Cerebellar nuclear complex (tissue), 1 donor: Measurements from ENCODE around the gene HLA-DRB1.
"Not testable (repeated sequence)": the region's sequence is repeated elsewhere in the genome, so short reads cannot be mapped to it uniquely, and the experiment has no call there.

Source experiments
- DNase-seq, 2 experiments: peaks; one replicate each; lab custom pipeline; 2025; lab: John Stamatoyannopoulos, UW

Gene HLA-DRB1

DNA sequence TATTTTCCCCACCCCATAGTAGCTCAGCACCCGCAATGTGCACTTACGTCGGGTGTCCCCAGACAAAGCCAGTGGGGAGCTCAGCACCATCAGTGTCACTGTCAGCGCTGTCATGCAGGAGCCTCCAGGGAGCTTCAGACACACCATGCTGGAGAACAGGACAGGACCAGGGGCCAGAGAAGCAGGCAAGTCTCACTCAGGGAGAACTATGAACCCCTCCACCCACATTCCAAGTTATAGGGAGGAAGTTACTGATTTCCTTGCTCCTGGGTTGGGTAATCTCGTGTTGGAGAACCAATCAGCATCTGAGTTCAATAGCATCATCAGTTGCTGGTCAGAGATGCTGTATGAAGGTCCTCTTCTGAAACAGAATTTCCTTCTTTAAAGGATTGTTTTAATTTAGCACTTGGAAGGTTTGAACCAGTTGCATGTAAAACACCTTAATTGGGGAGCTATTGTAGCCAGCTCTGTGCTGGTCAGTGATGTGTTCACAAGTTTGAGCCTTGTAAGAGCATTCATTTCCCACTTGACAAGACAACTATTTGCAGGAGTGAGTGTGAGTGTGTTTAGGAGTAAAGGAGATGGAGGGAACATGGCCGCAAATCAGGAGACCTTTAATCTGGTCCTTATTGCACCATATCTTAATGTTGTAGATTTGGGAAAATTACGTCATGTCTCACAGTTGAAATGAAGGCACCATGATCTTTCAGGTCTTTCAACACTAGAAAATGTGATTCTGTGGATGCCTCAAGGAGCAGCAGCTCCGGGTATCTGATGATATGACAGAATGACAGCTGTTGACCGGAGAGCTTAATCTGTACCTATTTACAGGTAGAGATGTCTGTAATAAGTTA is at the start of gene HLA-DRB1:
TSS of gene HLA-DRB1 (minus strand) at position 253 of the 854 bp plus-strand sequence. CDS start at position 147, 106 bp downstream.
- DNase-seq = no peak

DNA sequence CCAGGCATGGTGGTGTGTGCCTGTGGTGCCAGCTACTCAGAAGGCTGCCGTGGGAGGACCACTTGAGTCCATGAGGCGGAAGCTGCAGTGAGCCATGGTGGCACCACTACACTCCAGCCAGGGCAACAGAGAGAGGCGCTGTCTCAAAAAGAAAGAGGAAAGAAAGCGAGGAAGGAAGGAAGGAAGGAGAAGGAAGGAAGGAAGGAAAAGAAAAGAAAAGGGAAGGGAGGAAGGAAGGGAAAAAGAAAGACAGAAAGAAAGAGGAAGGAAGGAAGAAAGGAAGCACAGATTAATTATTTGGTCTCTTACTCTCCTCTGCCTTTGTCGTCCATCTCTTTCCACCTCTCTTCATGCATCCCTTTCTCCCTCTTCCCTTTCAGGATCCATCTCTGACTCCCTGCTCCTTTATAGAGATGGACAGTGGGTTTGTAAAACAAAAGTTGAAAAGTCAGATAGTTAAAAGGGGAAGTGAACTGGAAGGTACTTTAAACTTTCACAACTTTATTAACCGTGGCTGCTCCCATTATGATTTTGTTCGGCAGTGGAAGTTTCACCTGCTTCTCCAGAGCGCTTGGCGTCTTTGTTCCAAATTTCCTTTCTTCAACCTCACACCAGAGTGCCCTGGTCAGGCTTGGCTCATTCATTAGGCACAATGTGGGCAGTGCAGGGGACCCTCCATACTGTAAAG is 49.0 kb upstream of the HLA-DRB1 start:
- no peak for DNase-seq

DNA sequence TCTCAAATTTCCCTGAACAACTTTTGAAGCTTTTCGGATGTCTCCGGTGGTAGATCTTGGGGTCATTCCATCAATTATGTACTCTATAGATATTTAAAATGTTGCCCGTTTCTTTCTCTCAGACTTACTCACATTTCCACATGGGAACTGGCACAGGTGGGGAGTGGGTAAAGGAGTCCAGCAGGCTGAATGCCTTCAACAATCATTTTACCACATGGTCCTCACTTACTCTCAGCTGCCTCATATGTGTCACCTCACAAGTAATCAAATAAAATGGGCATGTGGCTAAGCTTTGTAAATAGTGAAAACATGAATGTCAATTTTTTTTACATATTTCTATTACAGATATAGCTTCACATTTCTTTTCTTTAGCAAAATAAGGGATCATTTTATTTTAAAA is 48.2 kb upstream of the HLA-DRB1 start:
- DNase-seq = no peak

DNA sequence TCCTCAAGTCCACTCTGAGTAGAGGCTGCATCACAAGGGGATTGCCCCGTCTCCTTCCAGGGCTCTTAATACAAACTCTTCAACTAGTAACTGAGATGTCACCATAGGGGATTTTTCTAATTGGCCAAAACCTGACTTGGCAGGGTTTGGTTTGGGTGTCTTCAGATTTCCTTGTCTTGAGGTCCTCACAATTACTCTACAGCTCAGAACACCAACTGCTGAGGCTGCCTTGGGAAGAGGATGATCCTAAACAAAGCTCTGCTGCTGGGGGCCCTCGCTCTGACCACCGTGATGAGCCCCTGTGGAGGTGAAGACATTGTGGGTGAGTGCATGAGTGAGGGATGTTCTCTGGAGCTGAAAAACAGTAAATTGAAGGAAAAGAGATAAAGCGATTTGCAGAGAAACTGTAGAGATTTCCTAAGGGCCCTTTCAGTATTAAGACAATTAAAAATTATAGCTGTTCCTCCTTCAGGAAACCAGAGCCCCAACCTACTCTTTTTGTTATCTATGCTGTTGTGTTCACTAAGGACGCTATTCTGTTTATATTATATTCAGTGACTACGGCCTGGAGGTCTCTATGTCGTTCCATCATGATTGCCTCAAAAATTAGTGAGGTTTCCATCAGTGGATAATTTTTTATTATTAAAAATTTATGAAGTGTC is 47.7 kb upstream of the HLA-DRB1 start, which contains the start of gene HLA-DQA1:
TSS of gene HLA-DQA1 (plus strand) at position 188 of the 662 bp plus-strand sequence. CDS start at position 241, 53 bp downstream.
- no peak for DNase-seq

DNA sequence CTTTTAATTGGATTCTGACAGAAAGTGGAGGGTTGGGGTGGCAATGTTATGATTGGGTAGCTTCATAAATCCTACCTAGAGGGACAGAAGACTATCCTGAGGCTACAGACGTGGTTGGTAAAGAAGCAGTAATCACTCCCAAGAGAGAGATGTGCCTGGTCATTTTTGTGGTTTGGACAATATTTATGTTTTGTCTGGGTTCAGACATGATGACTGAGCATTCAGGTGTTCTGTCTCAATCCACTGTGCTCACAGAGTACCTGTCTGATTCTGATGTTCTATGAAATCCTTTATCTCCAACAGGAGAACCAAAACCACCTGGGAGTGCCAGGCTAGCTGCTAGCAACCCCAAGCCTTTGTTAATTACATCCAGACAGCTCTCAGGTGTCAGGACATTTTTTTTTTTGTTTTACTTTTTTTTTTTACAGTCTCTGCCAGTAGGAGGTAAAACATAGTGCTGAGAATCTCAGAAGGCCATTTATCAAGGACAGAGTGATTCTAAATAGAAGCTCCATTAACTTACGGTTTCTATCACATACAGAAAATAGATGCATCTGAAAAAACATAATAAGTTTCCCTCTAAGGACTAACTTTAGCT is 46.0 kb upstream of the HLA-DRB1 start:
- DNase-seq = no peak

DNA sequence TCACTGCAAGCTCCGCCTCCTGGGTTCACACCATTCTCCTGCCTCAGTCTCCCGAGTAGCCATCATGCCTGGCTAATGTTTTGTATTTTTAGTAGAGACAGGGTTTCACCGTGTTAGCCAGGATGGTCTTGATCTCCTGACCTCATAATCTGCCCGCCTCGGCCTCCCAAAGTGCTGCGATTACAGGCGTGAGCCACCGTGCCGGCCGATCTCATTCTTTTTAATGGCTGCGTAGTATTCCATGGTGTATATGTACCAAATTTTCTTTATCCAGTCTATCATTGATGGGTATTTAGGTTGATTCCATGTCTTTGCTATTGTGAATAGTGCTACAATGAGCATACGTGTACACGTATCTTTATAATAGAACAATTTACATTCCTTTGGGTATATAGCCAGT is 40.1 kb upstream of the HLA-DRB1 start:
- not testable (repeated sequence) for DNase-seq

DNA sequence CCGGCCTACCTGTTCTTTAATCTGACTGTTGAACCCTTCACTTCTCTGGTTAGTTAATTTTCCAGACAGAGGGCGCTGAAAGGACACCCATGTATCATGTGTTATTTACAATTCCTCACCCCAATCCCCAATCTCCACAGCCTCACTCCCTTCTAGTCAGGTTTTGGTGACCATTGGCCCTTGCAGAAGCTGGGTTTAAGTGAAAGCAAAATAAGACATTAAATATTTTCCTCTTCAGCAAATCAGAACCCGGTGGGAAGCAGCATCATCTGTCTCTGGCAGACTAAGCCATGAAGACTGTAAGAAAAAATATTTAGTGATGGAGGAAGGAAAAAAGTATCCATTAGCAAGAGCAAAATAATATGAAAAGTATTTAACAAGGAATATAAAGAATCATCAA is 38.2 kb upstream of the HLA-DRB1 start:
- DNase-seq = no peak

DNA sequence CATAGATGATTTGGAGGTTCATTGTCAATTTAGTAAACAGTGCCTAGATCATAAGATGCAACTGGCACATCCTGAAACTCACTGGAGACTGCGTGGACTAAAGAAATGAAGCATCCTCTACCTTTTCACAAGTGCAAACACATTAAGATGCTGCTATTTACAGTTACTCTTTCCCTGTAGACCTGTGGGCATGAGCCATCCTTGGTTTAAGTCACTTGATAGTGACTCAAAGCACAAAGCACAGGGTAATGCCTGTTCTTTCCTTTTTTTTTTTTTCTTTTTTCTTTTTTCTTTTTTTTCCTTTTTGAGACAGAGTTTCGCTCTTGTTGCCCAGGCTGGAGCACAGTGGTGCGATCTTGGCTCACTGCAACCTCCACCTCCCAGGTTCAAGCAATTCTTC is 37.6 kb upstream of the HLA-DRB1 start:
- no peak for DNase-seq

DNA sequence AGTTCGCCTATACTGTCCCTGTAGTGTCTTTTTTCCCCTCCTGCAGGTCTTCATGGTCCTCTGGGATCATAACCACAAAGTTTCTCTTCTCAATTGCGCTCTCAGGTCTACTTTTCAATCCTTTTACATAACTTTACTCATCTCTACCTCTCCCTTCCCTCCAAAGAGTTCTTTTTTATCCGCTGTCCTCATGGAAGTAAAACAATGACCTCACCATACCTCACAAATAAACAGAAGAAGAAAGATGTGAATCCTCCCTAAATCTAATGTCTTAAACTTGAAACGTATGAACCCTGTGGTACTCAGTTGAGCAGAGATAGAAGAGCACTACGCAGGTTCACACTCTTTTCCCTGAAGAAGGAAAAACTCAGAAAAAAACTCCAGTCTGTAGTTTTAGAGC is 35.5 kb upstream of the HLA-DRB1 start:
- DNase-seq = no peak

DNA sequence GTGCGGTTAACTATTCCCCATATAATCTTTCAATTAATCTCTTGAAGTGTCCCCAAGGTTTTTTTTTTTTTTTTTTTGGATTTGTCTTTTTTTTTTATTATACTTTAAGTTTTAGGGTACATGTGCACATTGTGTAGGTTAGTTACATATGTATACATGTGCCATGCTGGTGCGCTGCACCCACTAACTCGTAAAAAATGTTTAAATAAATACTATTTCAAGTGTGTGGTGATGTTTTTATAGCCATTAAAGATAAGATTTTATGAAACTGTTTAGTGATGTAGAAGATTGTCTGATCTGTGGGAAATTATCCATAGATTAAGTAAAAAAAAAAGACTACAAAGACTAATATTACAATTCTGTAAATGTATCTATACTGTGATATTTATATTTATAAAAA is 34.9 kb upstream of the HLA-DRB1 start:
- no peak for DNase-seq

DNA sequence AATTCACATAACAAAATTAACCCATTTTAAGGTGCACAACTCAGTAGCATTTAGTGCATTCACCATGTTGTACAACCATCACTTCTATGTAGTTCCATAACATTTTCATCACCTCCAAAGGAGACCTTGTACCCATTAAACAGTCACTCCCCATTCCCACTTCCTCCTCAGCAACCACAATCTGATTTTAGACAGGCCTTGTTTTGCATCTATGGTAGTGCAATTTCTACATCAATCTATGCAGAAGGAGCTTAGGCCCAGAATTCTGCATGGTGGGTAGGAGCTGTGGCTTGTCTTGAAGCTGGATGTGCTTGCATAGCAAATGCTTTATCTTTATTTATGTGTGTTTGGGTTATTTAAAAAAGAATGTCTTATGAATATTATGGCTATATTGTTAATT is 34.0 kb upstream of the HLA-DRB1 start:
- DNase-seq = no peak

DNA sequence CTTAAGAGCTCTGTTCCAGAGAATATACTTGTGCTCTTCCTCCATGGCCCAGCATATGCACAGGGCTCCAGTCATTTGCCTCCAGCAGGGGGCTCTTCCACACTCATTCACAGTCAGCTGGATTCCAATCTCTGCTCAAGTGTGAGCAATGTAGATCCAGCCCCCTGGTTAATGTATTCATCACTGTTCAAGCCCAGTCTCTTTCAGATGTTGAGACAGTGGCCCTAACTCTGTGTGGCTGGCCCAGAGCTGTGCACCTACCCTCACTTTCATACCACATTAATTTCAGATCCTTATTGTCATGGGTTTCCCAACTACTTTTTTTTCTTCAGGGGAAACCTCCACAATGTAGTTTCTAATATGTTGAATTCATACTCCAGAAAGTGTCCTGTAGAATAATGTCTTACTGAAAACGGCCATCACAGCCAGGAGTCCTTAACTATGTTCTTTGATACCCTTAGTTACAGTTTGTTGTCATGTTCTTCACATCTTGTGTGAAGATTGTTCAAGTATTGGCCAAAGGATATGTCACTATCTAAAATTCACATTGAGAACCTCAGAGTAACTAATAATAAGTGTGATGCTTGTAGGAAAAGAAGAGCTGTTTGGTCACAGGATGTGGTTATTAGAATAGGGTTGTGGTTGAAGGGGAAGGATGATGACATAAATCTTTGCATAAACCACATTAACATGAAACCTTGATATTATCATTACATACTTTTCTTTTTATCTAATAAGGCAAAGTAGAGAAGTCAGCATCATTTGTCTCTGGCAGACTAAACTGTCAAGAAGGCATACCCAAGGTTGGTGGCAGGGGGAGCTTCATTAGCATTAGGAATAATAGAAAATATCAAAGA is 33.1 kb upstream of the HLA-DRB1 start:
- no peak for DNase-seq

DNA sequence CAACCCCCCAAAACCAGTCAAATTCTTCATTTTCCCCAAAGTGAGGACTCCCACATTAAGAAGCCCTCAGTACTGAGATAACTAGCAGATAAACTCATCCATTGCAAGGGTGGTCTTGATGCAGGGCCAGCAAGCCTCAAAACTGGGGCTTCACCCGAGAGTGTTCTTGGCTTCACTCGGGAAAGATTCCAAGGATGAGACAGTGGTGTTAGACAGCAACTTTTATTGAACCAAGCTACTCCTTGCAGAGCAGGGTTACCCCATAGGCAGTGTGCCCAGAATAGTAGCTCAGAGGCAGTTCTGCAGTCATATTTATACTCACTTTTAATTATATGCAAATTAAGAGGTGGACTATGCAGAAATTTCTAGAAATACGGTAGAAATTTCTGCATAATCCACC is 31.7 kb upstream of the HLA-DRB1 start:
- no peak for DNase-seq

DNA sequence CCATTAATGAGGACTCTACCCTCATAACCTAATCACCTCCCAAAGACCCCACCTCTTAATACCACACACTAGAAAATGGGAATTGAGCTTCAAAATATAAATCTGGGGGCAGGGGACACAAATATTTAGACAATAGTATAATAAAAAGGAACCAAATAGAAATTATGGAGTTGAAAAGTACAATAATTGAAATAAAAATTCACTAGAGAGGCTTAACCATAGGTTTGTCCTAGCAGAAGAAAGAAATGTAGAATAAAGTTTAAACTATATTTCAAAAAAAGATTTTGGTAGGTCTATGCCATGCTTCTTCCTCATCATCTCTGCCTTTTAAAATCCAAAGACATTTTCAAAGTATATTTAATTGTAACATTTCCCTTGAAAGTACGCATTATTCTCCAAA is 28.1 kb upstream of the HLA-DRB1 start:
- DNase-seq = no peak

DNA sequence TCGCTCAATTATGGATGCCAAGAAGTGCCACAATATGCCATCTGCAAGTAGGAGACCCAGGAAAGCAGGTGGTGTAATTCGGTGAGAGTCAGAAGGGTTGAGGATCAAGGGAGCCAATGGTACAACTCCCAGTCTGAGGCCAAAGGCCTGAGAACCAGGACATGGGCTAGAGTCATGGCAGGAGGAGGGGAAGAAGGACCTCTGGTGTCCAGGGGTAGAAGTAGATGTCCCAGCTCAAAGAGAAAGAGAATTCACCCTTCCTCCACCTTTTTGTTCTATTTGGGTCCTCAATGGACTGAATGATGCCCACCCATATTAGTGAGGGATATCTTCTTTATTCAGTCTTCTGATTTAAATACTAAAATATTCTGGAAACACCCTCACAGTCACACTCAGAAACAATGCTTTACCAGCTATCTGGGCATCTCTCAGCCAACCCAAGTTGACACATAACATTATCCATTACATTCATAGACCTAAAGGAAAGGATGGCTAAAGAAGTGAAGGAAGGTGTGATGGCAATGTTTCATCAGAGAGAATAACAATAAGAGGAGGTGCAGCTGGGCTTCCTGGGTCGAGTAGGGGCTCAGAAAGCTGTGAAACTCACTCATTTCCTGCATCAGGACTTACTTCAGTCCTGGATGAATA is 26.4 kb upstream of the HLA-DRB1 start:
- DNase-seq = no peak

DNA sequence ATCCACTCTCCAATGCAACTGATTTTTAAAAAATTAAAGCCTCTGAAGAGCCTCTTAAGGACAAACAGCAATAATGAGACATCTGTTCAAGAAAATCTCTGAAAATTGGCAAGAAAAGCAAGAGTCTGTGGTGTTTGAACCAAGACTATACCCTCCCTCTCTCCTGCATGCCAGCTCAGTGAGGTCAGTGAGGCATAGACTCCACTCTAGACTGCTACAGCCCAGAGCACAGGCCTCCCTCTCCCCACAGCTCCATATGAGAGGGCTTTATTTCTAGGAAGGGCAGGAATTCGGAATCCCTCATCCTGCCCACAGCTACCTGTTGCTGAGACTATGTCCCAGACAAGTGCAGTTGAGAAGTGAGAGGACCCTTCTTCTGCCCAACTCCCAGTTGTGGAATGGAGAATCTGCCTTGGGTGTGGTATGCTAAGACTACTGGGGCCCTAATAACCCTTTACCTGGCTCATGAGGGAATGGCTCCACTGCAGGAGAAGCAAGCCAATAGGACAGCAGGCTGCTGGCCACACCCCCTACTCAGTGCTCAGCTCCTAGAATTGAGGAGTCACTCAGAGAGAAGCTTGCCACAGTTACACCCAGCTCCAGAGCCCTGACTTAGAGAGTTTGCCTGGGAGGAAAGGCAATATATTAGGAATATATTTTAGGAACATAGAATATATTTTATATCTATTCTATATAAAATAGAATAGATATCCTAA is 24.9 kb upstream of the HLA-DRB1 start:
- DNase-seq = no peak

DNA sequence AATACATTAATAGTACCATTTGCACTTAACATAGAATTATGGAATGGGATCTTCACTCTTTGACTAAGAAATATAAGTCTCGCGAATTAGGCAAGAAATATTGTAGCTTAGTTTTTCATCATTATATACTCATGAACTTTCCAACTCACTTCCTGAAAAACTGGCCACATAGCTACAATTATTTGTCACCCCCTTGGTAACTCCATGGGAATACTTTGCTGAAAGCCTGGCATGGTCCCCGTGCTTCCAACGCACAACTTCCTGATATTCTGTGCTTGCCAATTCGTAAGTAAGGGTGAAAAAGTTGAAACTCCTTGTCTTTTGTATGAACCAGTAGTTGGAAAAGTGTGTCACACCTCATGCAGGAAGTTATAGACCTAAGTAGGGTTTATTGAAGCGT is 23.8 kb upstream of the HLA-DRB1 start:
- no peak for DNase-seq

DNA sequence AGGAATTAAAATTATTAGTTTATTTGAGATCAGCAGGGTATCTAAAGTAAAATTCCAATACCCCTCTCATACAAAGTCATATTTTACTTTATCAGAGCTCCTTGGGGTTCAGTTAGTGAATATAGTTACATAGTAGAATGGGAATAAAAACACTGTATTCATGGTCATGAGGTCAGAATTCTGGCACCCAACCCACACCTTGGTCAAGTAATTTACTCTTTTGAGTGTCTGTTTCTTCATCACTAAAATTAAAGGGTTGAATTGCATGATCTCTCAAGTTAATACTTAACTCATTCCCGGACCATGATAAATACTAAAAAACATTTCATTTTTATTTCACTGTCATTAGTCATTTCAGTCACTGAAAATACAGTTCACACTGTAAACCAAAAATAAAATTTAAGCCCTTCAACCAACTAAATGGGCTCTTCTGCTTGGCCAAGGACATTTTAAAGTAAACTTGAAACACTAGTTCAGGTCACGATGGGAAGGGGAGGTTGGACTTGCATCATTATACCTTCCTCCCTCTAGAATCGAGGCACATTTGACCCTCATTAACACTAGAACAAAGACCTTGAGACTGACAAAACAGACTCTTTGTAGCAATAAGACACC is 21.1 kb upstream of the HLA-DRB1 start:
- DNase-seq = no peak

DNA sequence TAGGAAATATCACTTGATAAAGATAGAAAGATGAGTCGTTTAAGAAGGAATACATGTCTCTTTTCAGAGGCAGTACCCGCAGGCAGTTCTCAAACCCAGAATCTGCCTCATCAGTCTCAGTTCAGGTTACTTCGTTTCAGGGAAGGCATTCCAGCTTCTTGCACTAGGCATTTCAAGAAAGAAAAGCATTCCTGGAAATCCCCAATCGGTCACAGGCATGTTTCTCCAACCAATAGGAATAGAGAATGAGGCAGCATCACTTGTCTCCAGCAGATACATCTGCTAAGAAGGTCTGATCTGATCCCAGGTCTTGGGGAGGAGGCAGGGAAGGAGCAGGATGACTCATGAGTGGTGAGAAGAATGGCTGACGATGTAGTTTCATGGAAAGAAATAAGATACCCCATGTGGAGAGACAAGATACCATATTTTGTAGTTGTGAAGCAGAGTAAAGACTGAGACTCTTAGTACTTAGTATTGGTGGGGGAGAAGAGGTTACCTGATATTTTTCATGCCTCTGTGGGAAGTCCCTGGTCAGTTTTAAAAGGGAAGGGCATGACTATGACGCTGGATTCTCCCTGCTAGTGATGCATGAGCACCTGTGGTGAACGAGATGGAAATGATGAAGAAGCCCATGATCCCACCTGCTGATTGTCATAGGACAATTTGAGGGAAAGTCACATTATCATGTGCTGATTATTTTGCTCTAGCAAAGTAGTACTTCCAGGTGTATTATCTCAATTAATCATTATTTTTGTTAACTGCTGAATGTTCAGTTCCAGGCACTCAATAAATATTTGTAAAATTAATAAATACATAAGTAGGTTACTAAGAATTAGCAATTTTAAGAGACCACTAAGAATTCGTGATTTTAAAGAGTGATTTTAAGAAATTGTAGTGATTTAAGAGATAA is 20.3 kb upstream of the HLA-DRB1 start:
- DNase-seq = no peak
